Measurements from ENCODE around the gene ASIC4. TPM values are rescaled to one million over a fixed set of nuclear protein-coding genes. Genes with fewer than 3 reads are reported as not detected.
A peak's percentile ranks its signal among the peaks of the same experiment; 100 is the strongest.

Gene ASIC4
- total and polyA plus RNA-seq, 12 donors: 0.15 to 0.43 (median 0.20) TPM; not detected in 7

DNA sequence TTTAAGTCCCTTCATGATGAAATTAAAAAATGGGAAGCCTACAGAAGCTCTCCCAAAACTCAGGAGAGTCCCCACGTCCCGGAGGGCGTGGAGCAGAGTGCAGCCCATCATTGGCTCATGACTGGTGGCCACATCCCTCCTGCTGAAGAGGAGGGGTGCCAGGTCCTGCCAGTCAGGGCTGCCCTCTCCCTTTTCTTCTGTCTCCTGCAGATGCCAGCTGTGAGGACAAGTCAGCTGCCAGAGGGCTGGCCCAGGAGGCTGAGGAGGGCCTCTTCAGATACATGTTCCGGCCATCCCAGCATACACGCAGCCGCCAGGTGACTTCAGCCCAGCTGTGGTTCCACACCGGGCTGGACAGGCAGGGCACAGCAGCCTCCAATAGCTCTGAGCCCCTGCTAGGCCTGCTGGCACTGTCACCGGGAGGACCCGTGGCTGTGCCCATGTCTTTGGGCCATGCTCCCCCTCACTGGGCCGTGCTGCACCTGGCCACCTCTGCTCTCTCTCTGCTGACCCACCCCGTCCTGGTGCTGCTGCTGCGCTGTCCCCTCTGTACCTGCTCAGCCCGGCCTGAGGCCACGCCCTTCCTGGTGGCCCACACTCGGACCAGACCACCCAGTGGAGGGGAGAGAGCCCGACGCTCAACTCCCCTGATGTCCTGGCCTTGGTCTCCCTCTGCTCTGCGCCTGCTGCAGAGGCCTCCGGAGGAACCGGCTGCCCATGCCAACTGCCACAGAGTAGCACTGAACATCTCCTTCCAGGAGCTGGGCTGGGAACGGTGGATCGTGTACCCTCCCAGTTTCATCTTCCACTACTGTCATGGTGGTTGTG, 60.4 kb downstream of the ASIC4 start:
- Histone ChIP-seq H3K36me3 (peaks cover 0 to under 1% (median 0%) of the 10 kb centered on the region in 9 donors), H3K4me1 (peaks cover 2 to 33% (median 10%) of the 10 kb centered on the region in 9 donors), H3K9me3 (no peaks in the 10 kb centered on the region), H3K27ac (peak overlapping the region in 3 of 10 donors; percentile 15 to 51 (median 23)), H3K4me3 (no peak overlapping the region), H3K27me3 (peaks cover 0 to 36% (median 3%) of the 10 kb centered on the region in 7 donors)
- intact Hi-C loops (cut with DNase I): loop anchor here in 2 of 10 donors (5.0 kb wide), 3 partner anchors 48 to 68 kb away; partner anchors contain the start of gene SLC4A3 (in 1 of the 2)
- no peak for DNase-seq
- peak in 2 of 8 donors; percentile 2 to 14 for ATAC-seq
- 81 to 87% methylated on average over 22 of the region's 22 CpGs for WGBS, 2 donors
- TF ChIP-seq, protein P1, sequence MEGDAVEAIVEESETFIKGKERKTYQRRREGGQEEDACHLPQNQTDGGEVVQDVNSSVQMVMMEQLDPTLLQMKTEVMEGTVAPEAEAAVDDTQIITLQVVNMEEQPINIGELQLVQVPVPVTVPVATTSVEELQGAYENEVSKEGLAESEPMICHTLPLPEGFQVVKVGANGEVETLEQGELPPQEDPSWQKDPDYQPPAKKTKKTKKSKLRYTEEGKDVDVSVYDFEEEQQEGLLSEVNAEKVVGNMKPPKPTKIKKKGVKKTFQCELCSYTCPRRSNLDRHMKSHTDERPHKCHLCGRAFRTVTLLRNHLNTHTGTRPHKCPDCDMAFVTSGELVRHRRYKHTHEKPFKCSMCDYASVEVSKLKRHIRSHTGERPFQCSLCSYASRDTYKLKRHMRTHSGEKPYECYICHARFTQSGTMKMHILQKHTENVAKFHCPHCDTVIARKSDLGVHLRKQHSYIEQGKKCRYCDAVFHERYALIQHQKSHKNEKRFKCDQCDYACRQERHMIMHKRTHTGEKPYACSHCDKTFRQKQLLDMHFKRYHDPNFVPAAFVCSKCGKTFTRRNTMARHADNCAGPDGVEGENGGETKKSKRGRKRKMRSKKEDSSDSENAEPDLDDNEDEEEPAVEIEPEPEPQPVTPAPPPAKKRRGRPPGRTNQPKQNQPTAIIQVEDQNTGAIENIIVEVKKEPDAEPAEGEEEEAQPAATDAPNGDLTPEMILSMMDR (IDR thresholded peaks at IDR 0.05): no peak

DNA sequence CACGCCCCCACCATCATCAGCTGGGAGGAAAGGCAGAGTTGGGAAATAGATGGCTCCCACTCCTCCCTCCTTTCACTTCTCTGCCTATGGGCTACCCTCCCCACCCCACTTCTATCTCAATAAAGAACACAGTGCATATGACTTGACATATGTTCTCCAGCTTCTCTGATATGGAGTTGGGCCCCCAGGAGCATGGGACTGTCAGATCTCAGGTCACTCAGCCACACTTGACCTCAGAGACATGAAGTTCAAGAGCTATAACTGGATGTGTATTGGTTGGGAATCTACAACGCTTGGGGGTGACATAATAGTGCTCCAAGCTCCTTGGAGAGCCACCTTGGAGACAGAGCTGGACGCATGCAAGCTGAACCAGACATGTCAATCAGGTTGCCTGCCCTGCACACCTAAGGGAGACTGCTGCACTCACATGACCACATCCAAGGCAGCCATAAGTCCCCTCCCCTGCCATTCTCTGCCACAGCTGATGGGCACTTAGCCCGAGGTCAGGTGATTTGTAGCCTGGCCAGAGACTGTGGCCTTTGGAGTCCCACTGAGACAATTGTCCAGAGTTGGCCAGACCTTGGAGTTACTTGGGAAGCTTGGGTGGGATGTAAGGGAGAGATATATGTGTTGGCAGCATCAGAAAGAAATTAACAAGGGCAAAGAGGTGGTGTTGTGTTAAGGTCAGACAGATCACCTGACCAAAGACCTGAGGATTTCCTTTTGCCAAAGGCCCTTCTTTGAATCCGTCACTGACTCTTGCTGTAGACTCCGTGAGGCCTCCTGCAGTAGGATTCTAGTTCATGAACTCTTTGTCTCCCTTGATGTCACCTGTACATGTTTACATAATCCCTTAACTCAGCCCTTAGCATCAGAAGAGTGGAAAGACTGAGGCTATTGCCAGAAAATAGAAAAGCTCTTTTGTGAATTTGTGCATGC, 61.6 kb downstream of the ASIC4 start:
- DNase-seq (no peak), ATAC-seq (no peak)
- WGBS, 2 donors: 86 to 87% methylated on average over 6 of the region's 6 CpGs
- Histone ChIP-seq H3K4me1 (peaks cover 0 to 26% (median 4%) of the 10 kb centered on the region in 9 donors), H3K27me3 (peaks cover 0 to 26% (median 3%) of the 10 kb centered on the region in 7 donors), H3K27ac (no peak overlapping the region), H3K4me3 (no peak overlapping the region), H3K9me3 (no peaks in the 10 kb centered on the region), H3K36me3 (no peaks in the 10 kb centered on the region)
- TF ChIP-seq, protein P1 (IDR thresholded peaks at IDR 0.05): no peak
- intact Hi-C loops (cut with DNase I): no loop called here

DNA sequence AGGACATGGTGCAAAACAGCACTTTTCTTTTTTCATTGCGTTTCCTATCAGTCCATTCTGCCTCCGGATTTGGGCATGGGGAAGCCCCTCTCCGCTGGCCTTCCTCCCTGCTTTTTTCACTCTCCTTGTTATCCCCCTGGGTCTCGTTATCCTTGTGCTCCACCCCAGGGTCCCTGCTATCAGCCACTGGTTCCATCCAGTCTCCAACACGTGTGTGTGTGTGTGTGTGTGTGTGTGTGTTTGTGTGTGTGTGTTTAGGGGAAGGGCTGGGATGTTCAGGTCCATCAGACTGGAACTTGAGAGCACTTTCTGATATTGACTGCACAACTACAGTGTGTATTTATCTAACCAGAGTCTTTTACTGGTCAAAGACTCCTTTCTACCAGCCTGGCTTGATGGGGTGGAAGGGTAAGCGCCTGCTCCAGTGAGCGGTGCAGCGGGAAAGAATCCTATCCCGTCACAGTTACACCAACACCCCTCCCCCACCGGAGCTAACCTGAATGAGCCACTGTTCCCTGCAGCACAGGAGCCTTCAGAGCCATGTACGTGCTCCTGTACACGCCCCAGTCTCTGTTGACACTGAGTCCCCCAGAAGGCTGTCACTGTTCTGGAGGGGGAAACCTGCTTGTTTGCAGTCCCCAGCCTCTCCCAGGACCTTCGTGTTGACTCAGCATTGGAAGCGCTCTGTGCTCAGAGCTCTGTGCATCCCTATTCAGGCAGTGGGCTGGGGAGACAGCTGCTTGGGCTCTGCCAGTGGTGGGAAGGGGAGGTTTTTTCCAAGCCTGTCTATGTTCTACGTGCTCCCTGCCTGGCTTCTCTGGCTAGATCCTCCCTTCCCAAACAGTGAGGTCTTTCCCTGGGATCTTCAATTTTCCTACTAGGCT, 62.5 kb downstream of the ASIC4 start:
- Histone ChIP-seq H3K27ac (no peak overlapping the region), H3K9me3 (no peaks in the 10 kb centered on the region), H3K27me3 (peaks cover 0 to 17% (median 3%) of the 10 kb centered on the region in 7 donors), H3K4me3 (no peak overlapping the region), H3K4me1 (peaks cover 0 to 22% (median under 1%) of the 10 kb centered on the region in 9 donors), H3K36me3 (no peaks in the 10 kb centered on the region)
- ATAC-seq (peak in 2 of 8 donors; percentile 31 to 35), DNase-seq (no peak)
- intact Hi-C loops (cut with DNase I): no loop called here
- WGBS, 2 donors: 22 to 24% methylated on average over 15 of the region's 15 CpGs
- TF ChIP-seq, protein P1 (IDR thresholded peaks at IDR 0.05): no peak
